HG03565 (cell line): Measurements from ENCODE around the gene MBL2.

Experiments used
- ATAC-seq: cut with Tn5 transposase; IDR thresholded peaks from one replicate; pipeline ENCODE4 v1.9.1; 2021; ENCODE audit warnings: mild to moderate bottlenecking, moderate library complexity; ENCODE audit not compliant: unreplicated experiment

Gene MBL2

GRCh38 chr10:52740913-52741675 lies 31.5 kb downstream of the MBL2 start:
- peak; percentile 63 for ATAC-seq

GRCh38 chr10:52740155-52740549 lies 32.4 kb downstream of the MBL2 start:
- no peak for ATAC-seq

- ATAC-seq: no peak
Observed at GRCh38 chr10:52739380-52740154, 33.0 kb downstream of the MBL2 start.

- no peak for ATAC-seq
Observed at GRCh38 chr10:52738951-52739350, 33.6 kb downstream of the MBL2 start.

- peak; percentile 69 for ATAC-seq
Observed at GRCh38 chr10:52729271-52730104, 43.1 kb downstream of the MBL2 start.

- no peak for ATAC-seq
Observed at GRCh38 chr10:52720018-52720417, 52.6 kb downstream of the MBL2 start.
